HL-60 (cell line): ENCODE results near the gene ZNF423.

Experiments used
- DNase-seq, 2 experiments: peaks; one replicate each; pipeline ENCODE4 v3.0.0-alpha.2; 2010 to 2020; ENCODE audit warnings: low read depth in 1 of 2, low spot score in 1 of 2
- H3K27ac ChIP-seq: fragments of 250-450 bp; sonication (Bioruptor Pico); replicated peaks from 2 replicates; pipeline ENCODE4 v1.5.1; 2020; ENCODE audit warnings: mild to moderate bottlenecking, moderate library complexity
- H3K27me3 ChIP-seq: fragments of 250-450 bp; sonication (Bioruptor Pico); 2 replicates; pipeline ENCODE4 v1.5.1; 2021; ENCODE audit warnings: mild to moderate bottlenecking, moderate library complexity; ENCODE audit not compliant: insufficient read depth, poor library complexity, severe bottlenecking
- H3K4me3 ChIP-seq: replicated peaks from 2 replicates; pipeline ENCODE4 v1.5.1; 2011; ENCODE audit warnings: mild to moderate bottlenecking, control low read depth, low read length; ENCODE audit not compliant: insufficient read depth
- GABPA ChIP-seq: IDR thresholded peaks from 2 replicates; pipeline ENCODE4 v1.6.1; 2012; ENCODE audit warnings: low read depth
- POLR2AphosphoS5 ChIP-seq: IDR thresholded peaks from 2 replicates; pipeline ENCODE4 v1.6.1; 2012; ENCODE audit warnings: low read depth
- SPI1 ChIP-seq: IDR thresholded peaks from 2 replicates; pipeline ENCODE4 v1.6.1; 2012; ENCODE audit warnings: low read depth, mild to moderate bottlenecking, borderline replicate concordance
- TF ChIP-seq, protein P1 (sequence below): IDR thresholded peaks from one replicate; pipeline ENCODE4 v1.5.1; 2011; ENCODE audit warnings: low read length, control low read depth, inconsistent platforms; ENCODE audit not compliant: insufficient read depth
- TF ChIP-seq, protein P2 (sequence below): IDR thresholded peaks from 2 replicates; pipeline ENCODE4 v1.6.1; 2012; ENCODE audit warnings: low read depth; ENCODE audit not compliant: insufficient replicate concordance

ZNF423 gene

DNA sequence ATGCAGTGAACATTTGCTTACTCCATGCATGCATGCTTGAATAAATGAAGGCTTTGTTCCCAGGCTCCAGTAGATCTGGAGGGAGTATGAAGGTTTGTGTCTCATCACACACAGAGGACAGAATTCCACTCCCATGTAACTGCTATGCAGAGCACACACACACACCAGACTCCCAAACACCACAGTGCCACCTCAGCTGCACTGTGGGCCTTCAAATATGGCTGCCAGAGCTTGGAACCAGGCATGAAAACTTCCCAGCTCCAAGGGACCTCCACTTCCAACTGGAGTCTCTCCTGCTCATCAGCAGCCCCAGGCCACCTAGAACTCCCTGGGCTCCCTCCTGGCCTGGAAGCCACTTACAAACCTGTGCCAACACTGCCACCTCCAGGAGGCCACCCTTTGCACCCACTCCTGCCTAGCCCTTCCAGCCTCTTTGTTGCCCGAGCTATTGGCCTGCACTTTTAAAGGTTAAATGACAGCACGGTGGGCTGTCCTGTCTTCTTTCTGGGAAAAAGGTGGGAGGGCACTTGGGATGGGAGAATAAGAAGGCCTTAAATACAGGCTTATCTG is 151.2 kb downstream of the ZNF423 start:
- no peak overlapping the region for H3K27ac ChIP-seq
- no peak overlapping the region for H3K4me3 ChIP-seq
- TF ChIP-seq, protein P1, sequence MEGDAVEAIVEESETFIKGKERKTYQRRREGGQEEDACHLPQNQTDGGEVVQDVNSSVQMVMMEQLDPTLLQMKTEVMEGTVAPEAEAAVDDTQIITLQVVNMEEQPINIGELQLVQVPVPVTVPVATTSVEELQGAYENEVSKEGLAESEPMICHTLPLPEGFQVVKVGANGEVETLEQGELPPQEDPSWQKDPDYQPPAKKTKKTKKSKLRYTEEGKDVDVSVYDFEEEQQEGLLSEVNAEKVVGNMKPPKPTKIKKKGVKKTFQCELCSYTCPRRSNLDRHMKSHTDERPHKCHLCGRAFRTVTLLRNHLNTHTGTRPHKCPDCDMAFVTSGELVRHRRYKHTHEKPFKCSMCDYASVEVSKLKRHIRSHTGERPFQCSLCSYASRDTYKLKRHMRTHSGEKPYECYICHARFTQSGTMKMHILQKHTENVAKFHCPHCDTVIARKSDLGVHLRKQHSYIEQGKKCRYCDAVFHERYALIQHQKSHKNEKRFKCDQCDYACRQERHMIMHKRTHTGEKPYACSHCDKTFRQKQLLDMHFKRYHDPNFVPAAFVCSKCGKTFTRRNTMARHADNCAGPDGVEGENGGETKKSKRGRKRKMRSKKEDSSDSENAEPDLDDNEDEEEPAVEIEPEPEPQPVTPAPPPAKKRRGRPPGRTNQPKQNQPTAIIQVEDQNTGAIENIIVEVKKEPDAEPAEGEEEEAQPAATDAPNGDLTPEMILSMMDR: no peak
- TF ChIP-seq POLR2AphosphoS5 (no peak), GABPA (no peak), SPI1 (no peak)
- TF ChIP-seq, protein P2, sequence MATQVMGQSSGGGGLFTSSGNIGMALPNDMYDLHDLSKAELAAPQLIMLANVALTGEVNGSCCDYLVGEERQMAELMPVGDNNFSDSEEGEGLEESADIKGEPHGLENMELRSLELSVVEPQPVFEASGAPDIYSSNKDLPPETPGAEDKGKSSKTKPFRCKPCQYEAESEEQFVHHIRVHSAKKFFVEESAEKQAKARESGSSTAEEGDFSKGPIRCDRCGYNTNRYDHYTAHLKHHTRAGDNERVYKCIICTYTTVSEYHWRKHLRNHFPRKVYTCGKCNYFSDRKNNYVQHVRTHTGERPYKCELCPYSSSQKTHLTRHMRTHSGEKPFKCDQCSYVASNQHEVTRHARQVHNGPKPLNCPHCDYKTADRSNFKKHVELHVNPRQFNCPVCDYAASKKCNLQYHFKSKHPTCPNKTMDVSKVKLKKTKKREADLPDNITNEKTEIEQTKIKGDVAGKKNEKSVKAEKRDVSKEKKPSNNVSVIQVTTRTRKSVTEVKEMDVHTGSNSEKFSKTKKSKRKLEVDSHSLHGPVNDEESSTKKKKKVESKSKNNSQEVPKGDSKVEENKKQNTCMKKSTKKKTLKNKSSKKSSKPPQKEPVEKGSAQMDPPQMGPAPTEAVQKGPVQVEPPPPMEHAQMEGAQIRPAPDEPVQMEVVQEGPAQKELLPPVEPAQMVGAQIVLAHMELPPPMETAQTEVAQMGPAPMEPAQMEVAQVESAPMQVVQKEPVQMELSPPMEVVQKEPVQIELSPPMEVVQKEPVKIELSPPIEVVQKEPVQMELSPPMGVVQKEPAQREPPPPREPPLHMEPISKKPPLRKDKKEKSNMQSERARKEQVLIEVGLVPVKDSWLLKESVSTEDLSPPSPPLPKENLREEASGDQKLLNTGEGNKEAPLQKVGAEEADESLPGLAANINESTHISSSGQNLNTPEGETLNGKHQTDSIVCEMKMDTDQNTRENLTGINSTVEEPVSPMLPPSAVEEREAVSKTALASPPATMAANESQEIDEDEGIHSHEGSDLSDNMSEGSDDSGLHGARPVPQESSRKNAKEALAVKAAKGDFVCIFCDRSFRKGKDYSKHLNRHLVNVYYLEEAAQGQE: no peak
- no peak for DNase-seq
- no peaks in the 10 kb centered on the region for H3K27me3 ChIP-seq

DNA sequence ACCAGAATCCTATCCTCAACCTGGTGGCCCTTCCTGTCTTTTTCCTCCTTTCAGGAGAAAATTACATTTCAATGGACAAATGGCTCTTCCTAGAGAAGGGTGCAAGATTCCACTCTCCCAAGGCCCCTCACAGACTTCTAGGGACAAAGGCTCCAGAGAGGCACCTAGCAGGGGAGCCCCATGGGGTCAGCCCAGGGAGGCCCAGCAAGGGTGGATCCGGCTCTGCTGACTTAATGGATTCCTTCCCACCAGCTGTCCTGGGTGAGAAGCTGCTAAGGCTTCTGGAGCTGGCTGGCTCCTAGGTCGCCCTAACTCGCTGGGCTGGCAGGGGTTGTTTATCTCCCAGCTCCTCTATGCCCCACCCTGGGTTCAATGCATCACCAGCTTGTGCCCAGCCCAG is 152.4 kb downstream of the ZNF423 start:
- TF ChIP-seq, protein P2: no peak
- TF ChIP-seq SPI1: no peak
- TF ChIP-seq GABPA: no peak
- TF ChIP-seq POLR2AphosphoS5: no peak
- TF ChIP-seq, protein P1: no peak
- Histone ChIP-seq H3K27me3 (no peaks in the 10 kb centered on the region), H3K4me3 (no peak overlapping the region), H3K27ac (no peak overlapping the region)
- no peak for DNase-seq

DNA sequence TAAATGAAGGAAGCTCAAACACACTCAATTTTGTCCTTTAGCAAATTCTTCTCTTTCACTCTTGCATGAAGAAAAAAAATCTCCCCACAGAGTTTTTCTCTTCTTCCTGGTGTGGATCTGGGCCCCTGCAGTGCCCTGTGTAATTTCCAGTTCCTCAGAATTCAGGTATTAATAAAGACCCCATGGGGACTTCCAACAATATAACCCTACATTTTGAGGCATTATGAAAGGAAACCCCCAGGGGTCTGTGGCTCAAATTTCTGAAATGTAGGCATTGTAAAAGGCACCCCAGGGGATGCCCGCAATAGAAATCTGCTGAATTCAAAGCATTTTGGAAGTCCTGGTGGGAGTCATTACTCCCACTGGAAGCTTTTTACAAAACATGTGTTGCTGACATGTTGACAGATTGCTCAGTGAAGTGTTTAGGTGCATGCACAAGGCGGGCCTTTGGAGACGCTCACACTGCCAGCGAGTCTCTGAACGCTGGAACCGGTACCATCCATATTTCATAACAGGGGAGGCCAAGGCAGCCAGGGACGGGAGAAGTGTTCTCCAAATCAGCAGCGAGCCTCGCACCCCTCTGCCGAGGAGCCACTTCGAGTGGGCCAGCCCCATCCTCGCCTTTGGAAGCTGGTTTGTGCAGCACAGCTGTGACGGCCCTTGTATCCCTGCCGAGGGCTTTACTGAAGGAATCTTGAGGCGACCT is 154.0 kb downstream of the ZNF423 start:
- H3K4me3 ChIP-seq: no peak overlapping the region
- DNase-seq: no peak

More for the DNA sequence above, 154.0 kb downstream of the ZNF423 start:
- TF ChIP-seq SPI1 (no peak), GABPA (no peak), POLR2AphosphoS5 (no peak)
- TF ChIP-seq, protein P1: no peak
- TF ChIP-seq, protein P2: no peak
- Histone ChIP-seq H3K27me3 (no peaks in the 10 kb centered on the region), H3K27ac (no peak overlapping the region)
